IMR-90 (cell line): Measurements from ENCODE around the gene FAIM2. TPM values are rescaled to one million over a fixed set of nuclear protein-coding genes. Genes with fewer than 3 reads are reported as not detected.

Experiments
- ATAC-seq: fragments of 200-7000 bp; cut with Tn5 transposase; 2 replicates; pipeline ENCODE4 v1.9.1; 2020; ENCODE audit warnings: low read depth, mild to moderate bottlenecking, moderate library complexity
- BruUV-seq: library from RNA; stranded (reverse); fragments of 400-500 nt; replicated peaks from 2 replicates; lab custom pipeline; 2021; lab: Mats Ljungman, UMichigan
- CTCF ChIA-PET: fragments of 300-600 bp; formaldehyde crosslinking; extraction: SDS; loops from one replicate; lab custom pipeline; 2021; ENCODE audit warnings: antibody characterized with exemption; lab: Yijun Ruan, JAX
- POLR2A ChIA-PET: fragments of 300-600 bp; sonication (Branson Sonifier 250); formaldehyde crosslinking; loops from one replicate; lab custom pipeline; 2022; ENCODE audit warnings: antibody characterized with exemption; ENCODE audit not compliant: unreplicated experiment; lab: Charles Lee
- DNase-seq: peaks from one replicate; pipeline ENCODE4 v3.0.0; 2013
- H2AFZ ChIP-seq: replicated peaks from 2 replicates; pipeline ENCODE3; 2013; ENCODE audit warnings: low read length, mild to moderate bottlenecking; ENCODE audit not compliant: poor library complexity
- H2AK5ac ChIP-seq: 2 replicates; pipeline ENCODE4 v1.6.1; 2013; ENCODE audit warnings: low read depth, low read length, inconsistent platforms
- H2AK9ac ChIP-seq: replicated peaks from 2 replicates; pipeline ENCODE3; 2013; ENCODE audit warnings: mild to moderate bottlenecking, low read depth, low read length, moderate library complexity; ENCODE audit not compliant: poor library complexity
- H2BK120ac ChIP-seq: 2 replicates; pipeline ENCODE4 v1.6.1; 2013; ENCODE audit warnings: low read depth, low read length, inconsistent platforms
- H2BK15ac ChIP-seq: 3 replicates; pipeline ENCODE4 v1.6.1; 2013; ENCODE audit warnings: low read depth, low read length, inconsistent platforms
- H2BK20ac ChIP-seq: 2 replicates; pipeline ENCODE4 v1.6.1; 2013; ENCODE audit warnings: low read depth, mild to moderate bottlenecking, inconsistent platforms, low read length, moderate library complexity
- H2BK5ac ChIP-seq: 2 replicates; pipeline ENCODE4 v1.6.1; 2013; ENCODE audit warnings: mild to moderate bottlenecking, low read depth, low read length, inconsistent platforms; ENCODE audit not compliant: poor library complexity, severe bottlenecking
- H3K14ac ChIP-seq: replicated peaks from 2 replicates; pipeline ENCODE4 v1.6.1; 2013; ENCODE audit warnings: low read depth, low read length, inconsistent platforms
- H3K18ac ChIP-seq: 2 replicates; pipeline ENCODE4 v1.6.1; 2013; ENCODE audit warnings: low read depth, low read length, control low read depth
- H3K23ac ChIP-seq: 2 replicates; pipeline ENCODE4 v1.6.1; 2013; ENCODE audit warnings: low read depth, low read length, inconsistent platforms
- H3K27ac ChIP-seq: 2 replicates; pipeline ENCODE4 v1.5.1; 2013; ENCODE audit warnings: mild to moderate bottlenecking, control low read depth, low read length; ENCODE audit not compliant: insufficient read depth
- H3K27me3 ChIP-seq: 2 replicates; pipeline ENCODE4 v1.6.1; 2013; ENCODE audit warnings: low read length; ENCODE audit not compliant: control insufficient read depth, insufficient read depth
- H3K36me3 ChIP-seq: 2 replicates; pipeline ENCODE4 v1.6.1; 2013; ENCODE audit warnings: low read length, mixed read lengths; ENCODE audit not compliant: control insufficient read depth, insufficient read depth
- H3K4ac ChIP-seq: 2 replicates; pipeline ENCODE4 v1.6.1; 2013; ENCODE audit warnings: low read depth, low read length, inconsistent platforms
- H3K4me1 ChIP-seq: 2 replicates; pipeline ENCODE4 v1.6.1; 2013; ENCODE audit warnings: low read length, mixed read lengths; ENCODE audit not compliant: control insufficient read depth, insufficient read depth
- H3K4me2 ChIP-seq: 2 replicates; pipeline ENCODE4 v1.6.1; 2013; ENCODE audit warnings: low read depth, mild to moderate bottlenecking, control low read depth, low read length, moderate library complexity
- H3K4me3 ChIP-seq: 2 replicates; pipeline ENCODE4 v1.5.1; 2013; ENCODE audit warnings: low read depth, mild to moderate bottlenecking, control low read depth, low read length, moderate library complexity; ENCODE audit not compliant: insufficient read depth
- H3K56ac ChIP-seq: 2 replicates; pipeline ENCODE4 v1.6.1; 2013; ENCODE audit warnings: low read length, inconsistent platforms; ENCODE audit not compliant: insufficient read depth; ENCODE audit errors: extremely low read depth
- H3K79me1 ChIP-seq, 2 experiments: 2 replicates each; pipeline ENCODE4 v1.6.1; 2013; ENCODE audit warnings: low read length in 2 of 2, inconsistent platforms in 1 of 2, low read depth in 1 of 2
- H3K9ac ChIP-seq: 2 replicates; pipeline ENCODE4 v1.6.1; 2013; ENCODE audit warnings: low read depth, low read length, control low read depth
- H3K9me1 ChIP-seq: 2 replicates; pipeline ENCODE4 v1.6.1; 2013; ENCODE audit warnings: low read length, inconsistent platforms; ENCODE audit not compliant: insufficient read depth
- H3K9me3 ChIP-seq: 2 replicates; pipeline ENCODE4 v1.6.1; 2013; ENCODE audit warnings: low read length; ENCODE audit not compliant: control insufficient read depth, insufficient read depth
- H4K20me1 ChIP-seq: 2 replicates; pipeline ENCODE4 v1.6.1; 2013; ENCODE audit warnings: low read length, inconsistent platforms; ENCODE audit not compliant: insufficient read depth
- H4K5ac ChIP-seq: 2 replicates; pipeline ENCODE4 v1.6.1; 2013; ENCODE audit warnings: mild to moderate bottlenecking, low read depth, low read length, control low read depth
- H4K8ac ChIP-seq, 2 experiments: 2 replicates each; pipeline ENCODE4 v1.6.1; 2013; ENCODE audit warnings: low read depth in 2 of 2, low read length in 2 of 2, control low read depth in 1 of 2, inconsistent platforms in 1 of 2
- H4K91ac ChIP-seq: 2 replicates; pipeline ENCODE4 v1.6.1; 2013; ENCODE audit warnings: low read depth, low read length, inconsistent platforms; ENCODE audit not compliant: insufficient read depth
- BHLHE40 ChIP-seq: fragments of 150-350 bp; IDR thresholded peaks from 2 replicates; pipeline ENCODE4 v1.6.1; 2016; ENCODE audit warnings: mild to moderate bottlenecking, low read depth, low read length
- MAFK ChIP-seq: IDR thresholded peaks from 2 replicates; pipeline ENCODE4 v1.6.1; 2012; ENCODE audit warnings: low read depth, low read length, improper control_type of control experiment
- NFE2L2 ChIP-seq: fragments of 150-350 bp; IDR thresholded peaks from 2 replicates; pipeline ENCODE4 v1.6.1; 2016; ENCODE audit warnings: low read depth, mild to moderate bottlenecking, low read length
- RAD21 ChIP-seq: IDR thresholded peaks from 2 replicates; pipeline ENCODE4 v1.6.1; 2012; ENCODE audit warnings: low read length, improper control_type of control experiment
- RFX5 ChIP-seq: IDR thresholded peaks from 2 replicates; pipeline ENCODE4 v1.8.0; 2012; ENCODE audit warnings: low read depth, mild to moderate bottlenecking, low read length, moderate library complexity
- WGBS, 2 experiments: methylation state at CpG; one replicate each; pipeline versions ENCODE4 v1.1.5 to v1.1.7; 2013; ENCODE audit warnings: missing lambda C conversion rate in 2 of 2; ENCODE audit not compliant: insufficient read length in 1 of 2; ENCODE audit errors: extremely low coverage in 2 of 2; 5-methylcytosine and 5-hydroxymethylcytosine counted together
- dilution Hi-C: fragments of 300-500 bp; cut with HindIII; formaldehyde crosslinking; loops from one replicate; pipeline ENCODE4 v1.14.3; 2018; ENCODE audit warnings: low sequenced_read_pairs; ENCODE audit not compliant: unreplicated experiment
- in situ Hi-C: fragments of 300-500 bp; cut with MboI; formaldehyde crosslinking; loops from 3 replicates; pipeline ENCODE4 v1.14.3; 2019; ENCODE audit warnings: low sequenced_read_pairs, inconsistent platforms, mixed read lengths
- intact Hi-C: fragments of 100-400 bp; cut with micrococcal nuclease; formaldehyde crosslinking; loops from 2 replicates; pipeline ENCODE4 v1.10.0; 2022
- polyA plus RNA-seq, 3 experiments: library from polyadenylated mRNA; depleted of rRNA; stranded (reverse); fragments of >200 nt; gene quantifications; 2 replicates each; pipeline ENCODE4 v1.2.3, GENCODE V29; 2012; ENCODE audit warnings: low replicate concordance in 1 of 3
- total RNA-seq: library from RNA; depleted of rRNA; stranded (reverse); fragments of >200 nt; gene quantifications from 2 replicates; pipeline ENCODE4 v1.2.3, GENCODE V29; 2012
- TF ChIP-seq, protein P1 (sequence below): fragments of 150-350 bp; IDR thresholded peaks from 2 replicates; pipeline ENCODE4 v1.6.1; 2016; ENCODE audit warnings: low read depth, mild to moderate bottlenecking, low read length, moderate library complexity, borderline replicate concordance

FAIM2 gene
- total and polyA plus RNA-seq, 2 of the 4 experiments (the other 2 are of a cell fraction) = 0.72 to 5.3 TPM

DNA sequence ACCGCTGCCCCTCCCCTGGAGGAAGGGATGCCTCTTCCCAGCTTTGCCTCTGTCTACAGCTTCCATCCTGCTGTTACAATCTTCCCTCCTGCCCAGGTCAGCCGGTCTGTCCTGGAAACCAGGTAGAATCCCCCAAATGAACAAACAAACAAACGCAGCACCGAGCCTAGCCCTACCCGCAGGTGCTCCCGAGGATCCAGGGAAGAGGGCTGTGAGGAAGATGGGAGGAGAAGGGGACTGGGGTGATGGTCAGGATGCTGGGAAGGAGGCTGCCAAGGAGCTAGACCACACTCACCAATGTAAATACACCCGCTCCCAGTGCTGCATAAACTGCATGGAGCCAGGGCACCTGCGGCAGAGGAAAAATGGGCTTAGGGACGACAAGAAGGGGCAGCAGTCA, 16.6 kb downstream of the FAIM2 start:
- no peak overlapping the region for H2BK15ac ChIP-seq
- H3K56ac ChIP-seq = no peak overlapping the region
- H2AK9ac ChIP-seq = no peak overlapping the region
- H2BK5ac ChIP-seq = no peak overlapping the region
- no peak overlapping the region for H3K4me2 ChIP-seq
- WGBS, 2 experiments = 65% methylated on average over 2 of the region's 9 CpGs; no CpG with 5 or more reads in 1 of the 2 experiments
- no peak overlapping the region for H2BK120ac ChIP-seq
- no peak for DNase-seq
- H3K4me3 ChIP-seq = no peak overlapping the region
- in situ Hi-C loops (no loop called here), intact Hi-C loops (no loop called here), dilution Hi-C loops (no loop called here)
- no peak overlapping the region for H3K9ac ChIP-seq
- H3K4ac ChIP-seq = no peak overlapping the region
- H4K5ac ChIP-seq = no peak overlapping the region
- no peaks in the 10 kb centered on the region for H3K9me1 ChIP-seq
- no peak overlapping the region for H4K8ac ChIP-seq
- no peak overlapping the region for H3K14ac ChIP-seq
- H2AK5ac ChIP-seq = no peak overlapping the region
- H2BK20ac ChIP-seq = no peak overlapping the region
- TF ChIP-seq, protein P1, sequence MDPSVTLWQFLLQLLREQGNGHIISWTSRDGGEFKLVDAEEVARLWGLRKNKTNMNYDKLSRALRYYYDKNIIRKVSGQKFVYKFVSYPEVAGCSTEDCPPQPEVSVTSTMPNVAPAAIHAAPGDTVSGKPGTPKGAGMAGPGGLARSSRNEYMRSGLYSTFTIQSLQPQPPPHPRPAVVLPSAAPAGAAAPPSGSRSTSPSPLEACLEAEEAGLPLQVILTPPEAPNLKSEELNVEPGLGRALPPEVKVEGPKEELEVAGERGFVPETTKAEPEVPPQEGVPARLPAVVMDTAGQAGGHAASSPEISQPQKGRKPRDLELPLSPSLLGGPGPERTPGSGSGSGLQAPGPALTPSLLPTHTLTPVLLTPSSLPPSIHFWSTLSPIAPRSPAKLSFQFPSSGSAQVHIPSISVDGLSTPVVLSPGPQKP = no peak
- TF ChIP-seq BHLHE40 = no peak
- TF ChIP-seq MAFK = no peak
- no peak for TF ChIP-seq RFX5
- TF ChIP-seq NFE2L2 = no peak
- TF ChIP-seq RAD21 = no peak
- ChIA-PET CTCF (no interaction called here), POLR2A (no interaction called here)
- no peaks in the 10 kb centered on the region for H3K4me1 ChIP-seq
- H2AFZ ChIP-seq = no peak overlapping the region
- no peak overlapping the region for H3K27ac ChIP-seq
- H3K18ac ChIP-seq = no peak overlapping the region
- H3K9me3 ChIP-seq = no peaks in the 10 kb centered on the region
- H3K27me3 ChIP-seq = peaks cover 62% of the 10 kb centered on the region
- H4K20me1 ChIP-seq = no peaks in the 10 kb centered on the region
- no peaks in the 10 kb centered on the region for H3K79me1 ChIP-seq
- H3K23ac ChIP-seq = no peak overlapping the region
- H3K36me3 ChIP-seq = no peaks in the 10 kb centered on the region
- BruUV-seq = no TSS peak
- ATAC-seq = no peak
- H4K91ac ChIP-seq = no peak overlapping the region
